DND-41 (cell line): ENCODE results near the gene RBP7.
"Not testable (repeated sequence)": the region's sequence is repeated elsewhere in the genome, so short reads cannot be mapped to it uniquely, and the experiment has no call there.

ENCODE experiments used
- ATAC-seq: fragments of 200-7000 bp; cut with Tn5 transposase; 3 replicates; pipeline ENCODE4 v1.9.1; 2021; ENCODE audit warnings: low read depth; ENCODE audit not compliant: insufficient read depth
- DNase-seq: peaks from one replicate; pipeline ENCODE4 v3.0.0-alpha.2; 2020
- H2AFZ ChIP-seq: 2 replicates; pipeline ENCODE4 v1.6.0; 2012; ENCODE audit warnings: low read depth, low read length
- H3K27ac ChIP-seq: 2 replicates; pipeline ENCODE4 v1.5.1; 2012; ENCODE audit warnings: low read length, inconsistent platforms
- H3K27me3 ChIP-seq: fragments of 200-600 bp; sonication (generic); 2 replicates; pipeline ENCODE4 v1.6.0; 2012; ENCODE audit warnings: low read length, mild to moderate bottlenecking, inconsistent platforms; ENCODE audit not compliant: insufficient read depth, poor library complexity
- H3K36me3 ChIP-seq: 2 replicates; pipeline ENCODE4 v1.5.1; 2012; ENCODE audit warnings: low read length, inconsistent platforms; ENCODE audit not compliant: insufficient read depth
- H3K4me1 ChIP-seq: 2 replicates; pipeline ENCODE4 v1.5.1; 2012; ENCODE audit warnings: mild to moderate bottlenecking, low read length; ENCODE audit not compliant: insufficient read depth
- H3K4me2 ChIP-seq: 2 replicates; pipeline ENCODE4 v1.6.0; 2012; ENCODE audit warnings: mild to moderate bottlenecking, moderate library complexity, low read length, inconsistent platforms; ENCODE audit not compliant: insufficient read depth
- H3K4me3 ChIP-seq, 2 experiments: fragments of 200-600 bp in 1 of 2; shearing (Covaris generic) in 1 of 2; 2 replicates each; pipeline ENCODE4 v1.5.1; 2012 to 2016; ENCODE audit warnings: inconsistent platforms in 2 of 2, low read length in 2 of 2, mild to moderate bottlenecking in 2 of 2, low read depth in 1 of 2, moderate library complexity in 1 of 2
- H3K79me2 ChIP-seq: 2 replicates; pipeline ENCODE4 v1.6.0; 2012; ENCODE audit warnings: low read length, inconsistent platforms; ENCODE audit not compliant: insufficient read depth
- H3K9ac ChIP-seq: 2 replicates; pipeline ENCODE4 v1.6.0; 2012; ENCODE audit warnings: low read depth, mild to moderate bottlenecking, inconsistent platforms, low read length, moderate library complexity
- H3K9me3 ChIP-seq: 2 replicates; pipeline ENCODE4 v1.5.1; 2012; ENCODE audit warnings: low read length, moderate library complexity, mild to moderate bottlenecking, inconsistent platforms; ENCODE audit not compliant: insufficient read depth, severe bottlenecking
- H4K20me1 ChIP-seq: 2 replicates; pipeline ENCODE4 v1.6.0; 2012; ENCODE audit warnings: low read length; ENCODE audit not compliant: insufficient read depth
- EZH2 ChIP-seq: IDR thresholded peaks from 3 replicates; pipeline ENCODE4 v1.6.1; 2012; ENCODE audit warnings: borderline replicate concordance, low read depth, mild to moderate bottlenecking, moderate library complexity, low read length, inconsistent platforms; ENCODE audit not compliant: severe bottlenecking
- TF ChIP-seq, protein P1 (sequence below): IDR thresholded peaks from 2 replicates; pipeline ENCODE4 v1.5.1; 2012; ENCODE audit warnings: borderline replicate concordance, low read length, moderate library complexity, mild to moderate bottlenecking; ENCODE audit not compliant: poor library complexity, severe bottlenecking; ENCODE audit errors: extremely low read depth

RBP7 gene

DNA sequence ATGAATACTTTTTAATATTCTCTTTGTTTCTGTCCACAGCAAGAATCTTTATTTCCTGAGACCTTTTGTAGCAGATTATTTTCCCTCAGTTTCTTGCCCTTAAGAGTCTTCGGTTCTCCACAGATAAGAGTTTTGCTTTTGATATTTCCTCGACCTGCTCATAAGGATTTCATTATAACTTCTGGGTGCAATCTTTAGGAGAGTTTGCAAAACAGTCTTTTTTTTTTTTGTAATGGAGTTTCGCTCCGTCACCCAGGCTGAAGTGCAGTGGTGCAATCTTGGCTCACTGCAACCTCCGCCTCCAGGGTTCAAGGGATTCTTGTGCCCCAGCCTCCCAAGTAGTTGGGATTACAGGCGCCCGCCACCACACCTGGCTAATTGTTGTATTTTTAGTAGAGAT lies 25.6 kb downstream of the RBP7 start:
- no peak for ATAC-seq
- TF ChIP-seq EZH2: no peak
- no peaks in the 10 kb centered on the region for H4K20me1 ChIP-seq

DNA sequence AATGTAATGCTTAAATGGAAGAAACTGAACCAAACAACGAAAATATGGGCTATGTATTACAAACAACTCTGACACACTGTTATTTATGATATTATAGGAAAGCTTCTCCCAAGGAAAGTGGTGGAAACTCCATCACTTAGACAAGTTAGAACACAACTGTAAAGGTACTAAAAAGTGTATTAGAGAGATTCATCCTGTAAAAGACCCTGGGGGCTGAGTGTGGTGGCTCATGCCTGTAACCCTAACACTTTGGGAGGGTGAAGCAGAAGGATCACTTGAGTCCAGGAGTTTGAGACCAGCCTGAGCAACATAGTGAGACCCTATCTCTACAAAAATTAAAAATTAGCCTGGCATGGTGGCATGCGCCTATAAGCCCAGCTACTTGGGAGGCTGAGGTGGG lies 28.3 kb downstream of the RBP7 start:
- H3K27me3 ChIP-seq: no peaks in the 10 kb centered on the region
- no peaks in the 10 kb centered on the region for H3K9me3 ChIP-seq
- no peaks in the 10 kb centered on the region for H3K4me1 ChIP-seq
- ATAC-seq (no peak), DNase-seq (no peak)
- TF ChIP-seq, protein P1, sequence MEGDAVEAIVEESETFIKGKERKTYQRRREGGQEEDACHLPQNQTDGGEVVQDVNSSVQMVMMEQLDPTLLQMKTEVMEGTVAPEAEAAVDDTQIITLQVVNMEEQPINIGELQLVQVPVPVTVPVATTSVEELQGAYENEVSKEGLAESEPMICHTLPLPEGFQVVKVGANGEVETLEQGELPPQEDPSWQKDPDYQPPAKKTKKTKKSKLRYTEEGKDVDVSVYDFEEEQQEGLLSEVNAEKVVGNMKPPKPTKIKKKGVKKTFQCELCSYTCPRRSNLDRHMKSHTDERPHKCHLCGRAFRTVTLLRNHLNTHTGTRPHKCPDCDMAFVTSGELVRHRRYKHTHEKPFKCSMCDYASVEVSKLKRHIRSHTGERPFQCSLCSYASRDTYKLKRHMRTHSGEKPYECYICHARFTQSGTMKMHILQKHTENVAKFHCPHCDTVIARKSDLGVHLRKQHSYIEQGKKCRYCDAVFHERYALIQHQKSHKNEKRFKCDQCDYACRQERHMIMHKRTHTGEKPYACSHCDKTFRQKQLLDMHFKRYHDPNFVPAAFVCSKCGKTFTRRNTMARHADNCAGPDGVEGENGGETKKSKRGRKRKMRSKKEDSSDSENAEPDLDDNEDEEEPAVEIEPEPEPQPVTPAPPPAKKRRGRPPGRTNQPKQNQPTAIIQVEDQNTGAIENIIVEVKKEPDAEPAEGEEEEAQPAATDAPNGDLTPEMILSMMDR: no peak
- TF ChIP-seq EZH2: no peak
- H3K9ac ChIP-seq: no peak overlapping the region
- no peaks in the 10 kb centered on the region for H3K79me2 ChIP-seq
- H3K27ac ChIP-seq: no peak overlapping the region
- H2AFZ ChIP-seq: no peak overlapping the region
- H3K4me2 ChIP-seq: no peak overlapping the region
- no peaks in the 10 kb centered on the region for H3K36me3 ChIP-seq
- H3K4me3 ChIP-seq: no peak overlapping the region
- H4K20me1 ChIP-seq: no peaks in the 10 kb centered on the region

More for the DNA sequence above, 25.6 kb downstream of the RBP7 start:
- no peaks in the 10 kb centered on the region for H3K36me3 ChIP-seq
- H3K27me3 ChIP-seq: no peaks in the 10 kb centered on the region
- no peak overlapping the region for H3K9ac ChIP-seq
- H3K9me3 ChIP-seq: no peaks in the 10 kb centered on the region
- H3K79me2 ChIP-seq: no peaks in the 10 kb centered on the region
- no peak for DNase-seq
- no peak overlapping the region for H2AFZ ChIP-seq
- no peak overlapping the region for H3K27ac ChIP-seq
- H3K4me1 ChIP-seq: no peaks in the 10 kb centered on the region
- no peak overlapping the region for H3K4me3 ChIP-seq
- H3K4me2 ChIP-seq: no peak overlapping the region

DNA sequence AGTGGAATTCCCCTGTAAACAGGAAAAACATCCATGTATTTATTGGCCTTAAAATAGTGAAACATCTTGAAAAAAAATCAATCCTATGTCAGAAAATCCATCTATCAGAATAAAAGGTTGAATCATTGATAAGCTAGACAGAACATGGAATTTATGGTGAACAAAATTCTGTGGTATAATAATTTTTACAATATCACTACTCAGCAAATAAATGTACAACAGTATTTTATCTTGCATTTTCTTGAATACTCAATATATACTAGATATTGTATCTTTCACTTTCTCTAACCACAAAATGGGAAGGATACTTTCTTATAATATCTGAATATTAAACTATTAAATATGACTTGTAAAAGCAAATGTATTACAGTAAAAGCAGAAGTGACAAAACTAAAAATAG lies 30.0 kb downstream of the RBP7 start:
- no peak overlapping the region for H3K27ac ChIP-seq
- no peaks in the 10 kb centered on the region for H3K79me2 ChIP-seq
- no peak overlapping the region for H3K4me3 ChIP-seq
- no peak for TF ChIP-seq EZH2
- TF ChIP-seq, protein P1: no peak
- ATAC-seq (no peak), DNase-seq (no peak)
- H3K9ac ChIP-seq: no peak overlapping the region
- no peak overlapping the region for H3K4me2 ChIP-seq
- peaks cover 2% of the 10 kb centered on the region for H3K4me1 ChIP-seq
- no peaks in the 10 kb centered on the region for H3K36me3 ChIP-seq
- H3K27me3 ChIP-seq: no peaks in the 10 kb centered on the region
- H3K9me3 ChIP-seq: no peaks in the 10 kb centered on the region
- no peak overlapping the region for H2AFZ ChIP-seq
- no peaks in the 10 kb centered on the region for H4K20me1 ChIP-seq

DNA sequence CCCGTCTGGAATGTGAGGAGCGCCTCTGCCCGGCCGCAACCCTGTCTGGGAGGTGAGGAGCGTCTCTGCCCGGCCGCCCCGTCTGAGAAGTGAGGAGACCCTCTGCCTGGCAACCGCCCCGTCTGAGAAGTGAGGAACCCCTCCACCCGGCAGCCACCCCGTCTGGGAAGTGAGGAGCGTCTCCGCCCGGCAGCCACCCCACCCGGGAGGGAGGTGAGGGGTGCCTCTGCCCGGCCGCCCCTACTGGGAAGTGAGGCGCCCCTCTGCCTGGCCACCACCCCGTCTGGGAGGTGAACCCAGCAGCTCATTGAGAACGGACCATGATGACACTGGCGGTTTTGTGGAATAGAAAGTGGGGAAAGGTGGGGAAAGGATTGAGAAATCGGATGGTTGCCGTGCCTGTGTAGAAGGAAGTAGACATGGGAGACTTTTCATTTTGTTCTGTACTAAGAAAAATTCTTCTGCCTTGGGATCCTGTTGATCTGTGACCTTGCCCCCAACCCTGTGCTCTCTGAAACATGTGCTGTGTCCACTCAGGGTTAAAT lies 32.0 kb downstream of the RBP7 start:
- H3K27me3 ChIP-seq, DNase-seq, H3K4me3 ChIP-seq, ATAC-seq, H3K36me3 ChIP-seq, H3K27ac ChIP-seq, H3K9ac ChIP-seq, H3K4me2 ChIP-seq, H2AFZ ChIP-seq, H3K9me3 ChIP-seq, H4K20me1 ChIP-seq: not testable (repeated sequence)
- Histone ChIP-seq H3K79me2 (peaks cover 12% of the 10 kb centered on the region), H3K4me1 (peaks cover 14% of the 10 kb centered on the region)
